ENCODE measurements around the gene NFIC.
"Not testable (repeated sequence)": the region's sequence is repeated elsewhere in the genome, so short reads cannot be mapped to it uniquely, and the experiment has no call there.

NFIC gene

DNA sequence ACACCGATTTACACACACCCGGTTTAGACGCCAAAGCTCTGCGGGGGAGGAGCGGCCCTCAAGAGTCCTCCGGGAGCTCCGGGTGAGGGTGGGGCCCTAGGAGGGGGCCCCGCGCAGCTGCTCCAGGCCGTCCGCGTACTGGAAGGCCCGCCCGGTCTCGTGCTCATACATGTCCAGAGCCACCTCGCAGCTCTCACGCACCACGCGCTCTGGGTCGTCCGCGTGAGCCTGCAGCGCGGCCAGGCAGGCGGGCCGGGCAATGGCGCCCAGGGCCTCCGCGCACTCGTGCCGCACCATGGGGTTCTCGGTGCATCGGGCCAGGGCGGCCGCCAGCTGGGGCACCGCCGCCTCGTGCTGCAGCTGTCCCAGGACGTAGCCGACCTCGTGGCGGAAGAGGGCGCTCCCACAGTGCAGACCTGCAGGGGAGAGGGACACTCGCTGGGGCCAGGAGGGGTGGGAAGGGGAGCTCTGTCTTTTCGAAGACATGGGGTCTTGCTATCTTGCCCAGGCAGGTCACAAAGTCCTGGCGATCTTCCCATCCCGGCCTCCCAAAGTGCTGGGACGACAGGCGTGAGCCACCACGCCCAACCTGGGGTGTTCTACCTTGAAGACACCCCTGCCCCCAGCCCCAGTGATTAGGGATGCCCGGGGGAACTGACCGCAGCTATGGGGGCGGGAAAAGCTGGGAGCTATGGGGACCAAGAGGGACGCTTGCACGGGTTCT lies 125.2 kb downstream of the NFIC start:
- no peak for DNase-seq (ENCODE audit: low spot score)

DNA sequence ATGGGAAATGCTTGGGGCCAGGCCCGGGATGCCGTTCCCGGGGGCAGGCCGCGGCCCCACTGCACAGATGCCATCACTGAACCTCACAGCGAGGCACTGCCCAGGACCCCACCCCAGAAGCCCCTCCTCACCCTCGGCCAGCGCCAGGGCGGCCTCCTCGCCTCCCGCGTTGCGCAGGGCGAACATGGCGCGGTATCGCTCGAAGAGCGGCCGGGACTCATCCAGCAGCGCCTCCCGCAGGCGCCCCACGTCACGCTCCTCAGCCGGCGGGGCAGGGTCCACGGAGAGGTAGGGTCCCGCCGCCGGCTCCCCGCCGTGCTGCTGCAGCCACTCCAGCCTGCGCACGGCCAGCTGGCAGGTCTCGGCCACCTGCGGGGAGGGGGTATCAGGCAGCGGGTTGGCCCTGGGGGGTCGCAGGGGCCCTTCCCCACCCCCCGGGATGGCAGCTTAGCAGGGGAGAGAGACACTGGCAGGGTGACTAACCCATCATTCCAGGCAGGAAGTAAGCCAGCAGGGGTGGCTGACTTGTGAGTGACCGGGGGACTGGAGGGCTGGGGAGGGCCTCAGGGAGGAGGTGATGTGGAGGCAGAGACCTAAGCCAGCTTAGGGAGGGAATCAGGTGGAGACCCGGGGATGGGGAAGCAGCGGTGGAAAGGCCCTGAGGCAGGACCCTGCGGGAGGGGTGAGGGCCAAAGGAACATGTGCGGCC lies 125.9 kb downstream of the NFIC start:
- no peak for DNase-seq (ENCODE audit: low spot score)

DNA sequence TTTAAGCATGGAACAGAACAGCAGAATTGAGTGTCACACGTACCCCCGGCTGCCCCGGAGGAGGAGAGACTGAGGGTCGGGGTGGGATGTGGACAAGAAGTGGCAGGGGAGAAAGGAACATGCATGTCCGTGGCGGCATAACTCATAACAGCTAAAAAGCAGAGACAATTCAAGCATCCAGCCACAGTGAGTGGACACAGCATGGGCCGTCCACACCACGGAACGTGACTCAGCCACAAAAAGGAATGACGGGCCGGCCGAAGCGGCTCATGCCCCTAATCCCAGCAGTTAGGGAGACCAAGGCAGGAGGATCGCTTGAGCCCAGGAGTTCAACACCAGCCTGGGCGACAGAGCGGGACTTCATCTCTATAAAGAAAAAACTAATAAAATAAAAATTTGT lies 126.5 kb downstream of the NFIC start:
- DNase-seq (ENCODE audit: low spot score), result no peak

DNA sequence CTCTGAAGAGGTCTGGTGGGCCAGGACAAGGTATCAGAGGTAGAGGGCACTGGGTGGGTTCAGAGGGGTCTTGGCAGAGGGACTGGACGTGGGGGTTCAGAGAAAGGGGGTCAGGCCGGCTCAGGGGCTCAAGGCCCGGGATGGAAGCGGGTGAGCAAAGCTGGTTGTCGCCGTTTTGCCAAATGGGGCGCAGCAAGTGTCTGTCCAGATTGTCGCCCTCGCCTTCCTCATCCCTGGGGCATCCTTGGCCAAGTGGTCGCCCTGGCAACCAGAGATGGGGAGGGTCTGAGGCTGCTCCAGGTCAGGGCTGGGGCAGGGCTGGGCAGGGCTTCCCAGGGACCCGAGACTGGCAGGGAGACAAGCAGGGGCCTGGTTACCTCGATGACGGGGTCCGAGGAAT lies 127.3 kb downstream of the NFIC start:
- no peak for DNase-seq (ENCODE audit: low spot score)

DNA sequence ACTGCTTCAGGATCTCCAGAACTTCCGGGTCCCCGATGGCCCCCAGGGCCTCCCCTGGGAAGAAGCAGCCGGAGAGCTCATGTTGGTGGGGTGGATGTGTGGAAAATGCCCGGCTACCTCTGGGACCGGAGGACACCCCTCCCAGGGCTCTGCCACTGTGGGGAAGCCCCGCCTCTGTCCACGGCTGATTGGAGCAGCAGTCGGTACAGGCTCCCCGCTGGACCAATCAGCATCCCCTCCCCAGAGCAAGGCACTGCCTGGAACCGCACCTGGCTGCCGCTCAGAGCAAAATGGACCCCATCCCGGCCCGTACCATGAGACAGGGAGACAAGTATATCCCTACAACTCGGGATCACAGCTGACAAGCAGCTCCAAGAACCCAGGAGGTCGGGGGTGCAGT lies 127.7 kb downstream of the NFIC start:
- peak; percentile 98 for DNase-seq (ENCODE audit: low spot score)

DNA sequence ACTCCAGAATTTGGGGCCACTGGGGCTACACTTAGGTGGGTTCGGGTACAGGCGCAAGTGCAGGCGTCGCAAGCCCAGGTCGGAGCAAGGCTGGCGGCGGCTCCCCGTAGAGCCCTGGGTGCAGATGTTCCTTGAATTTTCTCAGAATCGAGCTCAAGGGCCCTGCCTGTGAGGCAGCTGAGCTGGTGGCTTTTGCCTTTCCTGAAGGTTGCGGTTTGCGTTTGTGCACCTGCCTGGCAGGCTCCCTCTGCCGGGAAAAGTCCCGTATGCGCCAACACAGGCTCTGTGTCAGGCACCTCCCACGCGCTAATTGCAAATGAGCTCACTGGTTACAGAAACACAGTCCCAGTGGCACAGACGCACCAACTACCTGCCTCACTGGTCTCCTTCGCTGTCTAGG lies 128.2 kb downstream of the NFIC start:
- DNase-seq (ENCODE audit: low spot score), result no peak

DNA sequence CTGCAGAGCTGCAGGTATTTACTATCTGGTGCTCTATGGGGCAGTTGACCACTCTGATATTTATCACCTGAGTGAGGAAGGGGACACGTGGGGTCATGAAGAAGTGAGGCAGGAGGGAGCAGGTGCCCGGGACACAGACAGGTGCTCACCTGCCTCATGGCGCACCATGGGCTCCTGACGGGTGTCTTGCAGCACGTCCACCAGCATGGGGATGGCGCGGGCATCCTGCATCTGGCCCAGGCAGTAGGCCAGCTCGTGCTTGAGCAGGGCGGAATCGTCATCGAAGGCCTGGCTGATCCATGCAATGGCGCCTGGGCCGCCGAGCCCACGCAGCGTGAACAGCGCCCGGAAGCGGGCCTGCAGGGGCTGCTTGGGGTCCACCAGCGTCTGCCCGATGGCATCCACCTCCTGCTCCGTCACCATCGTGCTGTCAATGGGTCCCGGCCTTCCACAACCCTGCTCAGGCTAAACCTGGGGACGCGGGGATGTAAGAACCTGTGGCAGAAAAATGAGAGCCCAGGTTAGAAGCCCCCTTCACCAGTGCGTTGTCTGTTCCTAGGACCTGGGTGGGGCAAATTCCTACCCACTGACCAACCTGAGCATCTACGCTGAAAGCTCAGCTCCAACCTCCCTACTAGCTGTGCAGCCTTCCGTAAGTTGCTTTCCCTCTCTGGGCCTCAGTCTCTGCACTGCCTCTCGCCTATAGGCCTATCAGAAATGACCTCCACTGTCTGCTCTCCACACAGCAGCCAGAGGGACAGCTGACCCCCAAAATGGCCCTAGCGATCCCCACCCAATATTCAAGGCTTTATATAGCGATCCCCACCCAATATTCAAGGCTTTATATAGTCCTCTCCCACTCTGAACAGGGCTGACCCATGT lies 130.2 kb downstream of the NFIC start:
- DNase-seq (ENCODE audit: low spot score), result no peak

DNA sequence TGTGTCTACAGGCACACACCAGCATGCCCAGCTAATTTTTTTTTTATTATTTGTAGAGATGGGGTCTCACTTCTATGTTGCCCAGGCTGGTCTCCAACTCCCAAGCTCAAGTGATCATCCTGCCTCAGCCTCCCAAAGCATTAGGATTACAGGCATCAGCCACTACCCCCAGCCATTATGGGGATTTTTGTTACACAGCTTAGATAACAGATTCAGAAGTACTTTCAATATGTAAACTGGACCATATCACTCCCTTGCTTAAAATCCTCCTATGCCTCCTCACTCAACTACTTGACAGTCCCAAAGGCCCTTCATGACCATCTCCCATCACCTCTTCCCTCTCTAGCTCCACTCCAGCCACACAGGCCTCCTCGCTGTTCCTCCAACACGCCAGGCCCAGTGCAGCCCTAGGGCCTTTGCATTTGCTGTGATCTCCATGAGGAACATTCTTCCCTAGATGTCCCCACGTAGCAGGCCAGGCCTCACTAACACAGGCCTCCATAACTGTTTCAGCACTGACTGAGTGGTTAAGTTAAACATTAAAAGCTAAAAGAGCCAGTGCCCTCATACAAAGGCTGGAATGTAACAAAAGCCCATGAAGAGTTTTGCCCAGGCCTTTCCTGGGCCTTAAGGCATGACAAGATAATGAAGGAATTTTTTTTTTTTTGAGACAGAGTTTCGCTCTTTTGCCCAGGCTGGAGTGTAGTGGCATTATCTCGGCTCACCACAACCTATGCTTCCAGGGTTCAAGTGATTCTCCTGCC lies 131.6 kb downstream of the NFIC start:
- no peak for DNase-seq (ENCODE audit: low spot score)

DNA sequence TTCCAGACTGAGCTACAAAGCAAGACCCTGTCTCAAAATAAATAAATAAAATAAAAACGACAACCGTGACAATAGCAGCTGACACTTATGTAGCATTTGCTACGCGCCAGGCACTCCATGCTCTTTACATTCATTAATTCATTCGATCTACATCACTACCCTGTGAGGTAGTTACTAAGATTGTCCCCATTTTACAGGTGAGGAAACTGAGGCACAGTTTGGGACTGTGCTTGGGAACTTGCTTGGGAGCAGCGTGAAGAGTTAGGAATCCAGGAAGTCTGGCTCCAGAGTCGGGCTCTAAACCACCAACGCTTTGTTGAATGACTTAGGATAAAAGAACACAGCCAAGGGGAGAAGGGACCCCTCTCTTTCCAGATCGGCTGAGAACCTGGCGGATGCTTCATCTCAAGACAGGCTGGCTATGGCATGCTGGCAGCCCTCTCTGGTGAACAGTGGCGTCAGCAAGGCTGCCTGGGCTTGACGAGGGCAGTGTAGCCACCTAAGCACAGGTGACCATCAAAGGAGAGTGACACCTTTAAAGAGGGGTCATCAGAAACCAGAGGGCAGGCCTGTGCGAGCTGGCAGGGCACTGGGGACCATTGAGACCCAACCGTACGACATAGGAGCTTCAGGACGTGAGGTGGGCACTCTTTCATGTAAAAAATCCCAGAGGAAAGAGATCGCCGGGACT lies 133.5 kb downstream of the NFIC start:
- no peak for DNase-seq (ENCODE audit: low spot score)

DNA sequence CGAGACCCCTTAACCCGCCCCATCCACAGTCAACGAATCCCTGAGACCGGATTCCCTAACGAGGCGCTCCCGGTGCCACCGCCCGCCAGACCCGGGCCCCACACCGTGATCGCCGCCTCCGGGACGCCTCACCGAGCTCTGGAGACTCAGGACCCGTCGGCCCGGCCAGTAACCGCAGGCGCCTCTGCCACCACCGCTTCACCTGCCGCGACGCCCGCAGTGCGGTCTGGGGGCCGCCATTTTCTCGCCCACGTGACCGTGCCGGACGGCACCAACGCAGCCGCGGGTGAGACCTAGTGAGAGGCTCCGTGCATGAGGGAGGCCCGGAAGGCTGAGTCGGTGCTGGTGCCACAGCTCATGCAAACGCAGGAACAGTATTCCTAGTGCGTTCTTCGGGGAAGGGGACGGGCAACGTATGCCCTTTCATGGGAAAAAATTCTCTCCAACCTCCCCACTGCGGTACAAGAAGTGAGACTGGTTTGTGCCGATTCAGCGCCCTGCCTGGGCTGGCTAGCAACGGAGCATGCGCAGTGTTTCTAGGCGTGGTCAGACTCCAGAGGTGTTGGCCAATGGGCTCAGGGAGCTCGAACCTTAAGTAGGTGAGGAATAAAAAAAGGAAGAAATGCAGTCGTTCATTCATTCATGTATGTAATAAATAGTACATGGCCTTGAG lies 134.2 kb downstream of the NFIC start, which contains the start of gene DOHH:
TSS of gene DOHH (minus strand) at position 246 of the 673 bp plus-strand sequence. CDS start 3,860 bp downstream, outside the sequence.
- DNase-seq (ENCODE audit: low spot score), result peak; percentile 96

DNA sequence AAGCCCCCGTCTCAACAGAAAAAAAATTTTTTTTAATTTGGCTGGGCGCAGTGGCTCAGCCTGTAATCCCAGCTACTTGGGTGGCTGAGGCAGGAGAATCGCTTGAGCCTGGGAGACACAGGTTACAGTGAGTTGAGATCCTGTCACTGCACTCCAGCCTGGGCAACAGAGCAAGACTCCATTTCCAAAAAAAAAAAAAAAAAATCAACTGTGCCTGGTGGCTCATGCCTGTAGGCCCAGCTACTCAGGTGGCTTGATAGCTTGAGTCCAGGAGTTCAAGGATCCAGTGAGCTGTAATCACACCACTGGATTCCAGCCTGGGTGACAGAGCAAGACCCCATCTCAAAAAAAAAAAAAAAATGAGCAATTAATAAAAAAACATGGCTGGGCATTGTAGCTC lies 135.4 kb downstream of the NFIC start:
- DNase-seq (ENCODE audit: low spot score), result no peak

DNA sequence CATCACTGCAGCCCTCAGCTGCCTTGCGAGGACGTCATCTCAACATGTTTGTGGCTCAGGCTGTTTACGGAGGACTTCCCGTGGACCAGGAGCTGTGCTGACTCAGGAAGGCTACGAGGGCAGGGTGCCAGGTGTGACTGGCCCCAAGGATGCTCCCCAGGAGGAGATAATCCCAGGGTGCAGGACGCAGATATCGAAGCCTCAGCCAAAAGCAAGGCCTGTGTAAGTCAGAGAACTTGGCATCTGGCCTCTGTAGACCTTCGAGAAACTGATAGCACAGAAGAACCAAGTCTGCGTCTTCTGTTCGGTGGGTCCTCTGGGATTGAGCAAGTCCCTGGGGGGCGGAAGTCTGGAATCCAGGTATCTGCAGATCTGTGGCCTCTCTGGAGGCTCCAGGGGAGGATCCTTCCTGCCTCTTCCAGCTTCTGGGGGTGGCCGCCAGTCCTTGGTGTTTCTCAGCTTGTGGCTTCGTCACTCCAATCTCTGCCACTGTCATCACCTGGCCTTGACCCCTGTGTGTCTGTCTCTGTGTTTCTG lies 136.7 kb downstream of the NFIC start:
- no peak for DNase-seq (ENCODE audit: low spot score)

DNA sequence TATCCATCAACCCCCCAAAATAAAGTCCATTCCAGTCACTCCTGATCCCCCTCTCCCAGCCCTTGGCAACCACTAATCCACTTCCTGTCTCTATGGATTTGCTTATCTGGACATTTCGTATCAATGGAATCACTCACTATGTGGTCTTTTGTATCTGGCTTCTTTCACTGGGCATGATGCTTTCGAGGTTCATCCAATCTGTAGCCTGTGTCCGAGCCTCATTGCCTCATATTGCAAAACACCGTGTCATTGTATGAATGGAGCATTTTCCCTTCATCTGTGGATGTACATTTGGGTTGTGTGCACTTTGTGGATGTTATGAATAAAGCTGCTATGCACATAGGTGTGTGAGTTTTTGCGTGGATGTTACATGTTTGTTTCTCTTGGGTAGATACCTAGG lies 138.4 kb downstream of the NFIC start:
- no peak for DNase-seq (ENCODE audit: low spot score)

DNA sequence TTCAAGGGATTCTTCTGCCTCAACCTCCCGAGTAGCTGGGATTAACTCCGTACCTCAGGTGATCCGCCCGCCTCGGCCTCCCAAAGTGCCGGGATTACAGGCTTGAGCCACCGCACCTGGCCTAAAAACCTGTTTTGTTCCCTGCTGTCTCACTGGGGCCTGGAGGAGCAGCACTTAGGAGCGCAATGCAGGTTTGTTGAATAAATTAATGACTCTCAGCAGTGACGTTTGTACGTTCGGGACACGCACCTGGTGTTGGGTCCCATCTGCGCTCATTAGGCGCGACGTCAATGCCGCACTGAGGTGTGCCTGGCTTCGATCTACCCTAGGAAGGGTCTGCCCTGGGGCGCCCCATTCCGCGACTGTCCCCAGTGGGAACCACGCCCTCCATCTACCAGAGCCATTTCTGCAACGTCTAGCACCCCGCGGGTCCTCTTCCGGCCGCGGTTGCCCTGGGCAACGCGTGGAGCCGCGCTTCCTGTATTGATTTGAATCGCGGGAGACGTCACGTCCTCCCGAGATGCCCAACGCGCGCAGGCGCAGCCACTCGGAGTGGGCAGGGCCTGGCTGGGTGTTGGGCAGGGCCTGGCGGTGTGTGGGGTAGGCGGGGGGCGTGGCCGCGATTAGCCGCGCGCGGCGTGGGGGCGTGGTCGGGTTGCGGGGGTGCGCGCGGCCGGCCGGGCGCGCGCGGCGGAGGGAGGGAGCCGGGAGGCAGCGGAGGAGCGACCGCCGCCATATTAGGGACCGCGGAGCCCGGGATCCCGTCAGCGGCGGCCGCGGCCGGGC lies 139.4 kb downstream of the NFIC start, which contains the start of gene FZR1:
TSS of gene FZR1 (plus strand) at position 714 of the 786 bp plus-strand sequence. CDS start 16,679 bp downstream, outside the sequence.
- DNase-seq (ENCODE audit: low spot score), result peak; percentile 98

DNA sequence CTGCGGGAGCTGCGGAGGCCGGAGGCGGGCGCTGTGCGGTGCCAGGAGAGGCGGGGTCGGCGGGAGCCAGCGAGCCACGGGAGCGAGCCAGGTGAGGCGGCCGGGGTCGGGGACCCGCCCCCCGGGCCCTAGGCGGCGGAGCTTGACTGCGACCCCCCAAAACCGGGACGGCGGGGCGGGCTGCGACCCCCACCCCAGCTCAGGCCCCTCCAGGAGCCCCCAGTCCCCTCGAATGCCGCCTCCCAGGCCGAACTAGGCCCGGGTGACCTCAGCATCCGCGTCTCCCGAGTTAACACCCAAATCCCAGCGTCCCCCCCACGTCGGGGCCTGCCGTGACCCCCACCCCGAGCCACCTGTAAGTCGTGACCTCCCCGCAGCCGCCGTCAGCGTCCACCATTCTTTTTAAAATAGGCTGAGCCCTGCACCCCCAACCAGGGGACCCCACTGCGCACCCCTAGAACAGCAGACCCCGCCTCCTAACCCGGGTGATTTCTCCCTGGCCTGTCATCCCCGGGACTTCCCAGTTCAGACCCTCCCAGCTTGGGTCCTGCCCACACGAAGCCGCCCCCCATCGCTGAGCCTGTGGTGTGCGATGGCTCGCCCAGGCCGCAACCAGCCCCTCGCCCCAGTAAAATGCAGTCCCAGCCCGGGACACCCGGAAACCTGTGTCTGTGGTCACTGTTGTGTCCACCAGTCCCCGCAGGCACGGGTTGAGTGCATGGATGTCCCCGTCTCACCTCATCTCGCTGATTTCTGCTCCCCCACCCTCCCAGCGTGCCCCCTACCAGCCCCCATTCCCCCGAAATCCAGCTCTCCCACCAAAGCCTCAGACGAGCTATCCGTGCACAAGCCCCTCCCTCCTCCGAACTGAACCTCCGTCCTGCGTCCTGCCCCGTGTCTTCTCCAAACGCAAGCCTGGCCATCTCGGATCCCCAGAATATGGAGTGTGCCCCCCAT lies 140.3 kb downstream of the NFIC start:
- no peak for DNase-seq (ENCODE audit: low spot score)

DNA sequence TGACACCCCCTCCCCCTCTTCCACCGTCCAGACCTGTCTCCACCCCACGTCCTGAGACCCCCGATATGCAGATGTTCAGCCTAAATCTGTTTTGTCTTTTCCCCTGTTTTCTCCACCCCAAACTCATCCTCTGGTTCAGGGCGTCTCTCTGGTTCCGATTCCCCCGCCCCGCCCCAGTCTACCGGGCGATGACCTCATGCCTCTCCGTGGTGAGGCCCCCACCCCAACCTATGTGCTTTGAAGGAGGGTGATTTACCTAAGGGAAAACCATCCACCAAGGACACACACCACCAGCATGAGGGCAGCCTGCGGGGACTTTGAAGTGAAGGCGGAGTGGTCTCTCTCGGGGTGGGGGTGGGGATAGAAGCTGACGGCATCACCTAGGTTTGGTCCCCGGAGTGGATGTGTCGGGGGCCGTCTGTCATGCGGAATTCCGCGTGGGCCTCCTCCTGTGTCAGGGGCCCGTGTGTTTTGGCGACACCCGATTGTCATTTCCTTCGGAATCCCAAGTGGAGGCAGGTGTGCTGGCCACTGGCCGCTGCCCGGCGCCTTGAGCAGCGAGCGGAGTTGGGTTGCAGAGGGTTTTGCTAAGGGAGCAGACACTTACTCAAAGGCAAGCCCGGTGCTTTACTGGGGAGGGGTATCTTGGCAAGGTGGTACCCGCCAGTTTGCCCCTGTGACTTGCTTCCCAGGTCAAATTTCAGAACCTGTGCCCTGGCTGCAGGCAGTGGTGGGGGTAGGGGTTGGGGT lies 141.2 kb downstream of the NFIC start:
- DNase-seq (ENCODE audit: low spot score), result no peak

DNA sequence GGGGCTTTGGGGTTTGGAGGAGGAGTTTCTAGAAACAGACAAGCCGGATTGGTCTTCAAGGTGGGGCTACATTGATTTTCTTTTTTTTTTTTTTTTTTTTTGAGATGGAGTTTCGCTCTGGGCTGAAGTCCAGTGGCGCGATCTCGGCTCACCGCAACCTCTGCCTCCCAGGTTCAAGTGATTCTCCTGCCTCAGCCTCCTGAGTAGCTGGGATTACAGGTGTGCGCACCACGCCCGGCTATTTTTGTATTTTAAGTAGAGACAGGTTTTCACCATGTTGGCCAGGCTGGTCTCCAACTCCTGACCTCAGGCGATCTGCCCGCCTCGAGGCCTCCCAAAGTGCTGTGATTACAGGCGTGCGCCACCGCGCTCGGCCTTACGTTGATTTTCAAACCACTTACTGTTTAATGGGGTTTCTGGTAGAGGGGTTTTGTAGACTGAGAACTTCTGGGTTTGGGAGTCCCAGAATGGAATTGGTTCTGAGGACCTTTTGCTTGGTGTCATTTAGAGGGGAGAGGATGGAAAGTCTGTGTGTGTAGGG lies 141.8 kb downstream of the NFIC start:
- not testable (repeated sequence) for DNase-seq (ENCODE audit: low spot score)

Measured in globus pallidus (tissue), 1 donor.